ENCODE data around the gene ATCAY.
A peak's percentile ranks its signal among the peaks of the same experiment; 100 is the strongest.
"Not testable (repeated sequence)": the region's sequence is repeated elsewhere in the genome, so short reads cannot be mapped to it uniquely, and the experiment has no call there.

The ATCAY gene

GRCh38 chr19:3868770-3869456, 11.6 kb upstream of the ATCAY start, which contains the start of gene ZFR2:
Gene ZFR2 (minus strand): TSS chr19:3869038. CDS start chr19:3869017, 21 bp downstream.
- no peak for DNase-seq
- no peak within 1 kb of the TSS for H3K4me3 ChIP-seq (ENCODE audit: low read depth, low read length)
- H3K27me3 ChIP-seq (replicated peaks) = peaks cover 38% of the 10 kb centered on the region
- TF ChIP-seq CTCF (IDR thresholded peaks at IDR 0.05; ENCODE audit: low read depth, low read length, missing control alignments) = no peak
- no peak within 1 kb of the TSS for H3K27ac ChIP-seq
- no peaks in the 10 kb centered on the region for H3K36me3 ChIP-seq (replicated peaks)
- in situ Hi-C loops (cut with HindIII; ENCODE audit: low pct_ligation_motif_present, low sequenced_read_pairs) = no loop called here

- no peak overlapping the region for H3K27ac ChIP-seq
- no peak overlapping the region for H3K4me3 ChIP-seq (ENCODE audit: low read depth, low read length)
- TF ChIP-seq CTCF (IDR thresholded peaks at IDR 0.05; ENCODE audit: low read depth, low read length, missing control alignments) = no peak
- in situ Hi-C loops (cut with HindIII; ENCODE audit: low pct_ligation_motif_present, low sequenced_read_pairs) = no loop called here
- DNase-seq = no peak
- peaks cover 9% of the 10 kb centered on the region for H3K27me3 ChIP-seq (replicated peaks)
- H3K36me3 ChIP-seq (replicated peaks) = no peaks in the 10 kb centered on the region
Observed at GRCh38 chr19:3873151-3873550, 7.3 kb upstream of the ATCAY start.

GRCh38 chr19:3874695-3875094, 5.8 kb upstream of the ATCAY start:
- not testable (repeated sequence) for H3K27me3 ChIP-seq (replicated peaks)

GRCh38 chr19:3879656-3880055, 829 bp upstream of the ATCAY start:
- Histone ChIP-seq H3K27me3 (replicated peaks) (peaks cover 21% of the 10 kb centered on the region), H3K36me3 (replicated peaks) (no peaks in the 10 kb centered on the region), H3K4me3 (ENCODE audit: low read depth, low read length) (no peak overlapping the region), H3K27ac (no peak overlapping the region)
- peak; percentile 26 for TF ChIP-seq CTCF (IDR thresholded peaks at IDR 0.05; ENCODE audit: low read depth, low read length, missing control alignments)
- DNase-seq = no peak
- in situ Hi-C loops (cut with HindIII; ENCODE audit: low pct_ligation_motif_present, low sequenced_read_pairs) = no loop called here

More at GRCh38 chr19:3874695-3875094, 5.8 kb upstream of the ATCAY start:
- H3K36me3 ChIP-seq (replicated peaks); H3K27ac ChIP-seq; H3K4me3 ChIP-seq (ENCODE audit: low read depth, low read length); in situ Hi-C loops (cut with HindIII; ENCODE audit: low pct_ligation_motif_present, low sequenced_read_pairs); DNase-seq: not testable (repeated sequence)

GRCh38 chr19:3881272-3882040, 971 bp downstream of the ATCAY start:
- Histone ChIP-seq H3K4me3 (ENCODE audit: low read depth, low read length) (no peak overlapping the region), H3K36me3 (replicated peaks) (no peaks in the 10 kb centered on the region), H3K27me3 (replicated peaks) (peaks cover 21% of the 10 kb centered on the region), H3K27ac (no peak overlapping the region)
- TF ChIP-seq CTCF (IDR thresholded peaks at IDR 0.05; ENCODE audit: low read depth, low read length, missing control alignments) = no peak
- no peak for DNase-seq
- in situ Hi-C loops (cut with HindIII; ENCODE audit: low pct_ligation_motif_present, low sequenced_read_pairs) = no loop called here

GRCh38 chr19:3882041-3882384, 1.5 kb downstream of the ATCAY start:
- H3K27me3 ChIP-seq (replicated peaks) = peaks cover 21% of the 10 kb centered on the region
- TF ChIP-seq CTCF (IDR thresholded peaks at IDR 0.05; ENCODE audit: low read depth, low read length, missing control alignments) = no peak
- in situ Hi-C loops (cut with HindIII; ENCODE audit: low pct_ligation_motif_present, low sequenced_read_pairs) = no loop called here
- no peaks in the 10 kb centered on the region for H3K36me3 ChIP-seq (replicated peaks)
- H3K27ac ChIP-seq = no peak overlapping the region
- no peak for DNase-seq
- no peak overlapping the region for H3K4me3 ChIP-seq (ENCODE audit: low read depth, low read length)
